IPS DF 4.7 (cell line): ENCODE data around the gene ALG8.
"Not testable (repeated sequence)": the region's sequence is repeated elsewhere in the genome, so short reads cannot be mapped to it uniquely, and the experiment has no call there.

Experiments used
- DNase-seq: peaks from one replicate; pipeline ENCODE4 v3.0.0-alpha.2; 2013; ENCODE audit warnings: low spot score; ENCODE audit errors: extremely low read depth

ALG8 gene

GRCh38 chr11:78100676-78101472 is 38.6 kb downstream of the ALG8 start:
- DNase-seq, result no peak

GRCh38 chr11:78100261-78100660 is 39.2 kb downstream of the ALG8 start:
- DNase-seq, result no peak

- no peak for DNase-seq
Measured at GRCh38 chr11:78099666-78100065, 39.8 kb downstream of the ALG8 start.

DNA sequence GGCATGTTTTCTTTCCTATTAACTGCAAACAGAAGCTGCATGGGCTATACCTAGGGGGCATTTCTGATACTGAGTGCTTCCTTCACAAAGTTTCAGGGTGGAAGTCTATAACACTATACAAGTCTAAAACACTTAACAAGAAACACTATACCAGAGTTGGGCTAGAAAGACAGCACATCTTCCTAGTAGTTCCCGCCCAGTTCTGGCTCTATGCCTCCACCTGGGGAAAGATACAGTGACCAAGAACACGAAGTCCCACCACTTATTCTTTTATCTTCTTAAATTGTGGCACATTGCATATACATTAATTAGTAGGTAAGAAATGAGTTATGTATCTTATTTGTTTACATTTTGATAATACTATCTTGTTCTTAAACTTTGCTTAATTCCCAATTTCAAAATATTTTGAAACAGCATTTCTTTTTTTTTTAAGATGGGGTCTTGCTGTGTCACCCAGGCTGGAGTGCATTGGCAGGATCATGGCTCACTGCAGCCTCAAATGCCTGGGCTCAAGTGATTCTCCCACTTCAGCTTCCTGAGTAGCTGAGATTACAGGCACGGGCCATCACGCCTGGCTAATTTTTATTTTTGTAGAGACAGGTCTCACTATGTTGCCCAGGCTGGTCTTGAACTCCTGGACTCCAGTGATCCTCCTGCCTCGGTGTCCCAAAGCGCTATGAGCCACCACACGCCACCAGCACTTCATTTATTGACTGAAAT is 41.6 kb downstream of the ALG8 start:
- DNase-seq, result no peak

GRCh38 chr11:78094250-78094649 is 45.2 kb downstream of the ALG8 start:
- no peak for DNase-seq

- not testable (repeated sequence) for DNase-seq
Measured at GRCh38 chr11:78086521-78087074, 52.8 kb downstream of the ALG8 start.

- DNase-seq, result no peak
Measured at GRCh38 chr11:78085972-78086371, 53.5 kb downstream of the ALG8 start.

GRCh38 chr11:78084506-78084905 is 54.9 kb downstream of the ALG8 start:
- not testable (repeated sequence) for DNase-seq

DNA sequence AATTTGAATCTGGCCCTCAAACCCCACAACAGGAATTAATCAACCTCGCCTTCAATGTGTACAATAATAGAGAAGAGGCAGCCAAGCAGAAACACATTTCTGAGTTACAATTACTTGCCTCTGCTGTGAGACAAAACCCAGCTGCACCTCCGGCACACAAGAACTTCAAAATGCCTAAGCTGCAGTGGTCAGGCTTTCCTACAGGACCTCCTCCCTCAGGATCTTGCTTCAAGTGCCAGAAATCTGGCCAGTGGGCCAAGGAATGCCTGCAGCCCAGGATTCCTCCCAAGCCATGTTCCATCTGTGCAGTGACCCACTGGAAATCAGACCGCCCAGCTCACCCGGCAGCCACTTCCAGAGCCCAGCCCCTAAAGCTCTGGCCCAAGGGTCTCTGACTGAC is 56.4 kb downstream of the ALG8 start:
- no peak for DNase-seq

DNA sequence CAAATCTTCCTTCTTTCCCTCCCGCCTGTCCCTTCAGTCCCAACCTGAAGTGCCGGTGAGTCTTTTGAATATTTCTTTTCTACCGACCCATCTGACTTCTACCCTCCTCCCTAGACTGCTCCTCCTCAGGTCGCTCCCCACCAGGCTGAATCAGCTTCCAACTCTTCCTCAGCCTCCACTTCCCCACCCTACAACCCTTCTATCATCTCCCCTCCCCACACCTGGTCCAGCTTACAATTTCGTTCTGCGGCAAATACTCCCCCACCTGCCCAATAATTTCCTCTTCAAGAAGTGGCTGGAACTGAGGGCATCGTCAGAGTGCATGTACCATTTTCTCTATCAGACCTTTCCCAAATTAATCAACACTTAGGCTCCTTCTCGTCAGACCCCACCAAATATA is 57.3 kb downstream of the ALG8 start:
- DNase-seq, result no peak

DNA sequence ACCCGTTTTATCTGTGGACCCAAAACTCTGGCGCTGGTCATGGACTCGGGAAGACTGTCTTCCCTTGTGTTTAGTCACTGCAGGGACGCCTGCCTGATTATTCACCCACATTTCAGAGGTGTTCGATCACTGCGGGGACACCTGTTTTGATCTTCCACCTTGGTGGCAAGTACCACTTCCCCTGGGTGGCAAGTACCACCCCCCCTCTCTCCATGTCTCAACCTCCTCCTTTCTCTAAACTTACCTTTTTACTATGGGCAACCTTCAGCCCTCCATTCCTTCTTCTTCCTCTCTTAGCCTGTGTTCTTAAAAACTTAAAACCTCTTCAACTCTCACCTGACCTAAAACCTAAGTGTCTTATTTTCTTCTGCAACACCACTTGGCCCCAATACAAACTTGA is 57.8 kb downstream of the ALG8 start:
- no peak for DNase-seq

GRCh38 chr11:78080818-78081495 is 58.5 kb downstream of the ALG8 start:
- DNase-seq, result no peak

DNA sequence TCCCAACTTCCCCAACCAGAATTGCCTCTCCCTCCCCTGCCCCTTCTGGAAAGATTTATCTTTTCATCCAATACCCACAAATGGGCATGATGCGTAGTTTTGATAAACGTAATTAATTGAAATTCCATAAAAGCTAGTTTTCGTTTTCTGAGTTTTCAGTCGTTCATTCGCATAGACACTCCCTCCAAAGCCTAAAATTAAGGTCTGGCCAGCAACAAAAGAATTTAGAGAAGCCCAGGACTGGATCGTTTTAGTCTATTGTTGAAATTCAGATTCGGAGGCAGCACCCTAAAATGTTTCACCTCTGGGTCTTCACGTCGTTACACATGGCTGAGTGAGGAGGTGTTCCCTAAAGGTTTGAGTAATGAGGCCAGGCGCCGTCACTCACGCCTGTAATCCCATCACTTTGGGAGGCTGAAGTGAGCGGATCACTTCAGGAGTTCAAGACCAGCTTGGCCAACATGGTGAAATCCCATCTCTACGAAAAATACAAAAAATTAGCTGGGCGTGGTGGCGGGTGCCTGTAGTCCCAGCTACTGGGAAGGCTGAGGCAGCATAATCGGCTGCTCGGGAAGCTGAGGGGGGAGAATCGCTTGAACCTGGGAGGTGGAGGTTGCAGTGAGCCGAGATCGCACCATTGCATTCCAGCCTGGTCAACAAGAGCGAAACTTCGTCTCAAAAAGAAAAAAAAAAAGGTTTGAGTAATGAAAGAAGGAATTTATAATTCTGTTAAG is 59.2 kb downstream of the ALG8 start:
- no peak for DNase-seq

DNA sequence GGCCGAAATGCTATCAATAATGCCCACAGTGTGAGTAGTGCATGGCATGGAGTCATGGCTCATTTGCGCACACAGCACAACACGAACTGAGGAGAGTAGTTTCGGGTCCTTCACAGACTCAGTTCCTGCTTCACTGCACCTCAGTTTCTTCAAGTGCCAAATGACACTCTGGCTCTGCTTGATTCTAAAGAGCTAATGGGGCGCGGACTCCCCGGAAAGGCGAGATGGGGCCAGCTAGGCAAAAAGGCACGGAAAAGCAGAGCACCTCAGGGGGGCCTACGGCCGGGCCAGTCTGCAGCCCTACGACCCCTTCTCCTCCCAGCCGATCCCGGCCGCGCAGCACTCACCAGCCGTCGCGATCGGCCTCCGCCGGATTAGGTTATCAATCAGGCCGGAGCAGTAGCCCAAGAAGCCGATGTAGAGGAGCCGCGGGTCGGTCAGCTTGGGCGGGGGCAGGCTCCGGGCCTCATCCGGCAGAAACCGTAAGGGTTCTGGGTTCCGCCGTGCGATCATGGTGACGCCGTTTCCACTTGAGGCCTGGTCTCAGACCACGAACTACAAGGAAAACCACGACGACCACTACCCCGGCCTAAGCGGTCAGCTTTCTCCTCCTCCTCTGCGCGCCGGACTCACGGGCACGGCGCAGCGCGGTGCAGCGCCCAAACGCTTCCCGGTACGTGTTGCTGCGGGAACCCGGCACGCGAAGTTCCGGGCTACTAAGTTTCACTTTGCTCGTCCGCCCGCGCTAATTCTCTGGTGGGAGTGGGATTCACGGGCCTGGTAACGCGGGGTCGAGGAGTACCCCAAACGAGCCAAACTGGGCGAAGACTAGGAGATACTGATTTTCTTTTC is 60.0 kb downstream of the ALG8 start, which contains the start of gene NDUFC2:
Gene NDUFC2, minus strand, starts transcription at position 631 of the 852 bp plus-strand sequence. Its CDS starts 118 bp downstream, at position 513.
- DNase-seq, result peak; percentile 44

DNA sequence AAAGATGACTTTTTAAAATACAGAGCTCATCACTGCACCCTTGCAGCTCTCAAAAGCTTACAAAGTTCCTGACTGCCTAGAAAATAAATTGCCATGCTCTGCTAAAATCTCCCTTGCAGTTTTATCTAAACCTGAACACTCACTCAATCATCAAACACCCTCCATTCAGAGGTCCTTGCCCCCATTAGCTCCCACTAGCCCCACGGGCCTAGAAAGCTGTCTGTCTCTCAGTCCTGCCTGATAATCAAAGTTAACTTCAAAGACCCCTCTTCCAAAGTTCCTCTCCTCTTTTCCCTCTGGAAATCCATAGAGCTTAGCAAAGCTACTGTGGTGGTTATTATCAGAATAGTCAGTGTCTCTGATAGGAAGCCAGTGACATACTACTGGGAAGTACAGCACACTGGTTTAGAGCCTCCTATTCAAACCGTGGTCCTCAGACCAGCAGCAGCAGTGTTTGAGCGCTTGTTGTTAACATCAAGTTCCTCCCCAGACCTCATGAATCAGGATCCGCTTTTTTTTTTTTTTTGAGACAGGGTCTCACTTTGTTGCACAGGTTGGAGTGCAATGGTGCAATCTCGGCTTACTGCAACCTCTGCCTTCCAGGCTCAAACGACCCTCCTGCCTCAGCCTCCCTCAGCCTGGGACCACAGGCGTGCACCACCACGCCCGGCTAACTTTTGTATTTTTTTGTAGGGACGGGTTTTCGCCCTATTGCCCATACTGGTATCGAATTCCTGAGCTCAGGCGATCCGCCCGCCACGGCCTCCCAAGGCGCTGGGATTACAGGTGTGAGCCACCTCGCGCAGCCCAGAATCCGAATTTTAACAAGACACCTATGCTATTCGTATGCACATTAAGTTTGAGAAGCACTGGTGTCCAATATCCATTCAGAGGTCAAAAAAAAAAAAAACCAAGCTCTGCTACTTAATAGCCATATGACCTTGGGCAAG is 60.9 kb downstream of the ALG8 start:
- DNase-seq, result no peak

DNA sequence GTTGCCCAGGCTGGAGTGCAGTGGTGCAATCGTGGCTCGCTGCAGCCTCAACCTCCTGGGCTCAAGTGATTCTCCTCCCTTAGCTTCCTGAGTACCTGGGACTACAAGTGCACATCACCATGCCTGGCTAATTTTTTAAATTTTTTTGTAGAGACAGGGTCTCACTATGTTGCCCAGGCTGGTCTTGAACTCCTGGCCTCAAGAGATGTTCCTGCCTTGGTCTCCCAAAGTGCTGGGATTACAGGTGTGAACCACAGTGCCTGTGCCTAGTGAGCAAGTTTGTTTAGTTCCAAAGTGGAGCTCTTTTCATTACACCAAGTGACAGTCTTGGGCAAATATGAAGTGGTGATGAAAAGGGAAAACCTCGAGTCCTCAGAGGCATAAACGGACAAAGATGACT is 61.8 kb downstream of the ALG8 start:
- not testable (repeated sequence) for DNase-seq

GRCh38 chr11:78076733-78077403 is 62.6 kb downstream of the ALG8 start:
- no peak for DNase-seq

DNA sequence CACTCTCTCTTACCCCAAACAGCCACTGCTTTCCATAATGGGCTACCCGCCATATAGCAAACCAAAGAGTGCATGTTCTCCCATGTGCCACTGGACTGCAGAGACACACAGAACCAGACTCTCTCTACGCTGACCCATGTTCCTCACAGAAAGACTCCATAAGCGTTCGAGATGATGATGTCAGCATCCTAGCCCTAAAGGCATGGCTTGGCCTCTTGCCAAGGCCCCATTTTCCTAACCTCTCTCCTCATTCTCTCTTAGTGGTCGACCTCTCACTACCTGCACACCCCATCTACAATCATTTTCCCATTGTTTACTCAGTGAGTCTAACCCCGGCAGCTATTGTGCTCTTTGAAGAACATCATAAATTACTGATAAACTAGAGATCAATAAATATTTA is 64.7 kb downstream of the ALG8 start:
- no peak for DNase-seq

DNA sequence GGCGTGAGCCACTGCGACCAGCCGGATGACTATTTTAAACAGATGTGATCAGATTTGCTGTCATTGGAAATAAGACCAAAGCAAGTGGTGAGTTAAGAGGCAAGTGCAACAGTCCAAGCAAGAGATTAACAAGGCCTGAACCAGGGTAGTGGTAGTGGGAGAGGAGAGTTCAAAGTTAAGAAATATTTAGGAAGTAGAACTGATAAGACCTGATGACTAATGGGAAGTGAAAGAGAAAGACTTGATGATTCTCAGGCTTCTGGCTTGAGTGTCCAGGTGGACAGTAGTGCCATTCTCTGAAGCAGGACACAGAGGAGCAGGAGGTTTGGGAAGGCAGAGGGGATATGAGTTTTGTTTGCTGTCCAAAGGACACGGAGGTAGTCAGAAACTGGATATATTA is 67.0 kb downstream of the ALG8 start:
- DNase-seq, result no peak
